Measurements from ENCODE around the gene PTPRT.

PTPRT gene

DNA sequence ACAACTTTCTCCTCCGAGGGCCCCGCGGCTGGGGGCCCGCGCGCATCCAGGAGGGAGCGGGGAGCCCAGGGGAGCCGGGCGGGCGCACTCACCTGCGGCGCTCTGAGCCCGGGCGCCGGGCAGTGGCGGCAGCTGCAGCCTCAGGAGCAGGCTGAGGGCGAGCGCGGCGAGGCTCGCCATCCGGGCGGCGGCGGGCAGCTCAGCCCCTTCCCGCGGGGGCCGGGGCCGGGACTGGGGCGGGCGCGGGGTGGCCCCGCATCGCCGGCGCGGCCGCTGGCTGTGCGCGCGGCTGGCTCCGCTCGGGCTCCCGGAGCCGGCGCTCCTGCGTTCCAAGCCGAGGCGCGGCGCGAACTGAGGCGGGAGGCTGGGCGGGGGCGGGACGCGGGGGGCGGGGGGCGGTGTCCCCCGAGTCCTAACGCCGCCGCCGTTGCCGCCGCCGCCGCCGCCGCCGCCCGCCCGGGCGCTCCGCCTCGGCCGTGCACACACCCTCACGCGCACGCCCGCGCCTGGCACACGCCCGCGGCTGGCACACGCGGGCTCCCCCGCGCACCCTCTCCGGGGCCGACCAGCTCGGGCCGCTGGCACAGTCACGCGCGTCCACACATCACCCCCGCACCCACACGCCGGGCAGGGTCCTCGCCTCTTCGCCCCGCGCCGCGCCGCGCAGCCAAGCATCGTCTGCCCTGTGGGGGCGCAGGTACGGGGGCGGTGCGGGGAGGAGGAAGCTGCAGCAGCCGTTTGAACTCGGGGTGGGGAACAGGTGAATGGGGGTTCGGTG lies at the start of gene PTPRT:
Gene PTPRT (minus strand): TSS at position 353 of the 778 bp plus-strand sequence. CDS start 173 bp downstream, at position 180.
- Histone ChIP-seq H3K4me3 (ENCODE audit: low read depth, low read length) (peak within 1 kb of the TSS; percentile 70), H3K27ac (ENCODE audit: low read depth, low read length) (no peak within 1 kb of the TSS), H3K9me3 (ENCODE audit: control insufficient read depth, insufficient read depth, low read length) (no peaks in the 10 kb centered on the region)

DNA sequence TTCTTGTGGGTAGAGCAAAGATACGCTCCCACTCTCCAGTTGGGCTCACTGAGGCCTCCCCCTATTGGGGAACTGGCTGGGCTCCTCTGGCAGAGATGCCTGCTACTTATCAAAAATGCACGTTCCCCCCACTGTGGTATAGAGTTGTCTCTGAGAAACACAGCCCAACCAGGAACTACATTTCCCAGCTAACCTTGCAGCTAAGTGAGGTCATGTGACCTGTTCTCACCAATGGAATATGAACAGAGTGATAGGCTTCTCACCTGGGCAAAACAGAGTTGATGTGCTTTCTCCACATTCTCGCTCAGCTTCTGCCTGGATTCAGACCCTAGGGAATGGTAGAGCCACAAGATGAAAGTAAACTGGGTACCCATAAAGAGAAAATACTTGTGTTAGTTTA lies 49.1 kb upstream of the PTPRT start:
- H3K27ac ChIP-seq (ENCODE audit: low read depth, low read length): no peak overlapping the region
- no peaks in the 10 kb centered on the region for H3K36me3 ChIP-seq (ENCODE audit: control insufficient read depth, insufficient read depth, low read length)
- H3K4me3 ChIP-seq (ENCODE audit: low read depth, low read length): no peak overlapping the region
- no peaks in the 10 kb centered on the region for H3K27me3 ChIP-seq (ENCODE audit: control insufficient read depth, insufficient read depth, low read length)
- no peak overlapping the region for H3K9ac ChIP-seq (ENCODE audit: low read depth, low read length)
- peaks cover 8% of the 10 kb centered on the region for H3K4me1 ChIP-seq (ENCODE audit: control insufficient read depth, insufficient read depth, low read length)
- no peaks in the 10 kb centered on the region for H3K9me3 ChIP-seq (ENCODE audit: control insufficient read depth, insufficient read depth, low read length)

More for the DNA sequence above, at the start of gene PTPRT:
- H3K27me3 ChIP-seq (ENCODE audit: control insufficient read depth, insufficient read depth, low read length): peaks cover 54% of the 10 kb centered on the region
- no peak within 1 kb of the TSS for H3K9ac ChIP-seq (ENCODE audit: low read depth, low read length)
- no peaks in the 10 kb centered on the region for H3K36me3 ChIP-seq (ENCODE audit: control insufficient read depth, insufficient read depth, low read length)
- H3K4me1 ChIP-seq (ENCODE audit: control insufficient read depth, insufficient read depth, low read length): peaks cover 11% of the 10 kb centered on the region

DNA sequence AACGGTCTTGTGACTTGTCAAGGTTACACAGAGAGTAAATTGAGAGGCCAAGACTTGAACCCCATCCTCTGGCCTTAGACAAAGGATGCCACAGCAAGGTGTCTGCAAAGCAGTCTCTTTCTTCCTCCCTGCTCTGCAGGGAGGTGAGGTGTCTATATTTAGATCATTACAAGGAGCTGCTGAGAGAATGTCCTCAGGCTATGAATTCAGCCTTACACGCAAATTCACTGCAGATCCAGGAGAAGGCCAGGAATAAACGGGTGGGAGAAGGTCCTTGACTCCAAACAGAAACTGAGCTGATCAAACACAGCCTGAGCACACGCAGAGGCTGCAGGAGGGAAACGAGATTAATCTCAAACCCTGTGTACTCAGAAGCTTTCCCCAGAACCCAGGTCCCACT lies 48.6 kb upstream of the PTPRT start:
- no peaks in the 10 kb centered on the region for H3K27me3 ChIP-seq (ENCODE audit: control insufficient read depth, insufficient read depth, low read length)
- no peaks in the 10 kb centered on the region for H3K36me3 ChIP-seq (ENCODE audit: control insufficient read depth, insufficient read depth, low read length)
- H3K27ac ChIP-seq (ENCODE audit: low read depth, low read length): no peak overlapping the region
- peaks cover 6% of the 10 kb centered on the region for H3K4me1 ChIP-seq (ENCODE audit: control insufficient read depth, insufficient read depth, low read length)
- no peak overlapping the region for H3K9ac ChIP-seq (ENCODE audit: low read depth, low read length)
- H3K9me3 ChIP-seq (ENCODE audit: control insufficient read depth, insufficient read depth, low read length): no peaks in the 10 kb centered on the region
- H3K4me3 ChIP-seq (ENCODE audit: low read depth, low read length): no peak overlapping the region

DNA sequence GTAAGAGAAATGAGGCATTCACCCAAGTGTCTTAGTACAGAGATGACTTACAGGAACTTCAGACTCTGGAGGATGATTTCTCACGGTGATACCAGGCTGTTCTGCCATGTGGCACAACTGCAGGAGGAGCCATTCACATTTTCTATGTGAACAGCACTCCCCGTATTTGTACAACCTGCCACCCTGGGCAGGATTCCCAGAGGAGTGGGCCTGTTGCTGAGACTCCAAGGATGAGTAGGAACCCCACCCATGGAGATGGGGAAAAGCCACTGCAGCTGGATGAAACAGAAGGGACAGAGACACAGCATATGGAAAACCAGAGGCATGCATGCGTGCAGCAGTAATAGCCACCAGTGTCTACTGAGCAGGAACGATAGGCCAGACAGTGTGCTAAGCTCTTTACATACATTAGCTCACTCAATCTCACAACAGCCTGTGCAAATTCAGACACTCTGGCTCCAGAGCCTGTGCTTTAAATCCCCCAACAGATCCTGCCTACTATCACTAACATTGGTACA lies 48.0 kb upstream of the PTPRT start:
- Histone ChIP-seq H3K4me3 (ENCODE audit: low read depth, low read length) (no peak overlapping the region), H3K27me3 (ENCODE audit: control insufficient read depth, insufficient read depth, low read length) (no peaks in the 10 kb centered on the region)

GRCh38 chr20:43235998-43236397 lies 46.3 kb upstream of the PTPRT start:
- Histone ChIP-seq H3K4me1 (ENCODE audit: control insufficient read depth, insufficient read depth, low read length) (peaks cover 7% of the 10 kb centered on the region; the same call in 1 of the 2 replicates), H3K27ac (ENCODE audit: low read depth, low read length) (no peak overlapping the region), H3K27me3 (ENCODE audit: control insufficient read depth, insufficient read depth, low read length) (no peaks in the 10 kb centered on the region), H3K36me3 (ENCODE audit: control insufficient read depth, insufficient read depth, low read length) (no peaks in the 10 kb centered on the region), H3K9me3 (ENCODE audit: control insufficient read depth, insufficient read depth, low read length) (no peaks in the 10 kb centered on the region), H3K9ac (ENCODE audit: low read depth, low read length) (no peak overlapping the region), H3K4me3 (ENCODE audit: low read depth, low read length) (no peak overlapping the region)

More for the DNA sequence above, 48.0 kb upstream of the PTPRT start:
- H3K9me3 ChIP-seq (ENCODE audit: control insufficient read depth, insufficient read depth, low read length): no peaks in the 10 kb centered on the region
- H3K9ac ChIP-seq (ENCODE audit: low read depth, low read length): no peak overlapping the region
- H3K27ac ChIP-seq (ENCODE audit: low read depth, low read length): no peak overlapping the region
- no peaks in the 10 kb centered on the region for H3K36me3 ChIP-seq (ENCODE audit: control insufficient read depth, insufficient read depth, low read length)
- H3K4me1 ChIP-seq (ENCODE audit: control insufficient read depth, insufficient read depth, low read length): peaks cover 1% of the 10 kb centered on the region; the same call in 1 of the 2 replicates

DNA sequence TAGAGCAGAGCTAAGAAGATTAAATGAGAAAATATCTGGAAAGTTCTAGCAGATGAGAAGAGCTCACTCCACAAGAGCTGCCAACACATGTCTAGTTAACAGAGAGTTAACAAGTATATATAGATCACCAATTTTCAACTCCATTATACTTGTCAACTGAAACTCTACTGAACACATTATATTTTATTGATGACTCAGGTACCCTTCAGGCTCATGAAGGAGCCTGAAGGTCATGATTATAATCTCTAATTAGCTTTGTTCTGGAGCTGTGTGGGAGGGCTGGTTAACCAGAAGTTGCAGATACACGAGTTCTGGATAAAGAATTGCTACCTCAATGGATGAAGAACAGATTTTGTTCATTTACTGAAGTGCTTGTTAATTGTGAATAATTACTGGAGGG lies 42.1 kb upstream of the PTPRT start:
- Histone ChIP-seq H3K27me3 (ENCODE audit: control insufficient read depth, insufficient read depth, low read length) (no peaks in the 10 kb centered on the region), H3K9ac (ENCODE audit: low read depth, low read length) (no peak overlapping the region), H3K4me1 (ENCODE audit: control insufficient read depth, insufficient read depth, low read length) (peaks cover 7% of the 10 kb centered on the region; the same call in 1 of the 2 replicates), H3K27ac (ENCODE audit: low read depth, low read length) (no peak overlapping the region), H3K4me3 (ENCODE audit: low read depth, low read length) (no peak overlapping the region), H3K36me3 (ENCODE audit: control insufficient read depth, insufficient read depth, low read length) (no peaks in the 10 kb centered on the region), H3K9me3 (ENCODE audit: control insufficient read depth, insufficient read depth, low read length) (no peaks in the 10 kb centered on the region)

DNA sequence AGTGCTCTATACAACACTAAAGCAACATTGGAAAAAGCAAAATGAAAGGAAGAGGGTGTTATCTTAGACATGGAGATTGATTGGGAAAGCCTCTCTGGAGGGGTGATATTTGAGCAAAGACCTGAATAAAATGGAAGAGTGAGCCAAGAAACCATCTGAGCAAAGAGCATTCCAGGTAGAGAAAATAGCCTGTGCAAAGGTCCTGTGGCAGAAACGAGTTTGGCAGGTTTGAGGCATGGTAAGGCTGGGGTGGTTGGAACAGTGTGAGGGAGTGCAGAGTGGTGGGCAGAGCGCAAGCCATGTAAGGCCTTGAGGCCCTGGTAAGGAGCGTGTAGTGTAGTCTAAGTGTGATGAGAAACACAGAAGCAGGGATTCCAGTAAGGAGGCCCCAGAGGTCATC lies 40.0 kb upstream of the PTPRT start:
- H3K27ac ChIP-seq (ENCODE audit: low read depth, low read length): no peak overlapping the region
- peaks cover 7% of the 10 kb centered on the region; the same call in 1 of the 2 replicates for H3K4me1 ChIP-seq (ENCODE audit: control insufficient read depth, insufficient read depth, low read length)
- no peaks in the 10 kb centered on the region for H3K27me3 ChIP-seq (ENCODE audit: control insufficient read depth, insufficient read depth, low read length)
- H3K9me3 ChIP-seq (ENCODE audit: control insufficient read depth, insufficient read depth, low read length): no peaks in the 10 kb centered on the region
- H3K4me3 ChIP-seq (ENCODE audit: low read depth, low read length): no peak overlapping the region
- H3K36me3 ChIP-seq (ENCODE audit: control insufficient read depth, insufficient read depth, low read length): no peaks in the 10 kb centered on the region
- H3K9ac ChIP-seq (ENCODE audit: low read depth, low read length): no peak overlapping the region

DNA sequence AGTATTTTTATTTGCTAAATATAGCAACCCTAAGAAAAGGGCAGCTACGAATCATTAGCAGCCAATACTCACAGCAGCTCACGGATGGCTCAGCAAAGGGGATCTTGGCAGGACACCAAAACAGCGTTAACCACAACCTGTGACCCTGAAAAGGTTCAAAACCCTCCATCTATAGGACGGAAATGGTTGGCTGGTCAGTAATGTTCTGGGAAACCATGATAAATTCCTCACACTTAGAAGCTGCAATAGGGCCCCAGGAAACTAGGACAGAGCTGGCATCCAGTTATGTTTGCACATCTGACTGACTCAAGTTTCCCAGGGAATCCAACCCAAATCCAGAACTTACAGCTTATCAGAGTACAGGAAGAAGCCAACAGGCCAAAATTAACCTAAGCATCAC lies 30.9 kb upstream of the PTPRT start:
- H3K36me3 ChIP-seq (ENCODE audit: control insufficient read depth, insufficient read depth, low read length): no peaks in the 10 kb centered on the region
- H3K9me3 ChIP-seq (ENCODE audit: control insufficient read depth, insufficient read depth, low read length): no peaks in the 10 kb centered on the region
- H3K27ac ChIP-seq (ENCODE audit: low read depth, low read length): no peak overlapping the region
- no peaks in the 10 kb centered on the region for H3K4me1 ChIP-seq (ENCODE audit: control insufficient read depth, insufficient read depth, low read length)
- H3K9ac ChIP-seq (ENCODE audit: low read depth, low read length): no peak overlapping the region
- no peaks in the 10 kb centered on the region for H3K27me3 ChIP-seq (ENCODE audit: control insufficient read depth, insufficient read depth, low read length)
- no peak overlapping the region for H3K4me3 ChIP-seq (ENCODE audit: low read depth, low read length)

GRCh38 chr20:43210901-43211300 lies 21.2 kb upstream of the PTPRT start:
- no peak overlapping the region for H3K9ac ChIP-seq (ENCODE audit: low read depth, low read length)
- no peaks in the 10 kb centered on the region for H3K27me3 ChIP-seq (ENCODE audit: control insufficient read depth, insufficient read depth, low read length)
- no peaks in the 10 kb centered on the region for H3K36me3 ChIP-seq (ENCODE audit: control insufficient read depth, insufficient read depth, low read length)
- no peaks in the 10 kb centered on the region for H3K4me1 ChIP-seq (ENCODE audit: control insufficient read depth, insufficient read depth, low read length)
- no peaks in the 10 kb centered on the region for H3K9me3 ChIP-seq (ENCODE audit: control insufficient read depth, insufficient read depth, low read length)
- H3K27ac ChIP-seq (ENCODE audit: low read depth, low read length): no peak overlapping the region
- no peak overlapping the region for H3K4me3 ChIP-seq (ENCODE audit: low read depth, low read length)

- H3K9me3 ChIP-seq (ENCODE audit: control insufficient read depth, insufficient read depth, low read length): 0 out of 2 replicates have a peak, but pooled peaks cover 3% of the 10 kb centered on the region
- H3K9ac ChIP-seq (ENCODE audit: low read depth, low read length): no peak overlapping the region
- no peaks in the 10 kb centered on the region for H3K27me3 ChIP-seq (ENCODE audit: control insufficient read depth, insufficient read depth, low read length)
- no peak overlapping the region for H3K4me3 ChIP-seq (ENCODE audit: low read depth, low read length)
- H3K27ac ChIP-seq (ENCODE audit: low read depth, low read length): no peak overlapping the region
- no peaks in the 10 kb centered on the region for H3K36me3 ChIP-seq (ENCODE audit: control insufficient read depth, insufficient read depth, low read length)
- H3K4me1 ChIP-seq (ENCODE audit: control insufficient read depth, insufficient read depth, low read length): no peaks in the 10 kb centered on the region
Measured at GRCh38 chr20:43209831-43210230, 20.1 kb upstream of the PTPRT start.

DNA sequence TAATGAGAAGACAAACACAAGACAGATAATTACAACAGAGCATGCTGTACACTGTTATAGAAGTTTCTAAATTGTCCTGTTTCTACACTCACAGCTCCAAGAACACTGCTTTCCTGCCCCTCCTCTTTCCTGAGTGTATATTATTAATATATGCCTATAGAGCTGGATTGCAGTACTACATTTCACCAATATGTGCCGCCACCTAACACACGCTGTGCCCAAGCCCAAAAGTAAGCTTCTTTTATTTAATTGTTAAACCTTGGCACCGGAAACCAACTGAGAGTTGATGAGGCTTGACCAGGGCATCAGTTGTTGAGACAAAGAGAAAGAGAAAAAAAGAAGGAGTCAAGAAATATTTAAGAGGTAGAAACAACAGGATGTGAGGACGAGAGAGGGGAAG lies 16.0 kb upstream of the PTPRT start:
- H3K4me3 ChIP-seq (ENCODE audit: low read depth, low read length): no peak overlapping the region
- no peaks in the 10 kb centered on the region for H3K36me3 ChIP-seq (ENCODE audit: control insufficient read depth, insufficient read depth, low read length)
- no peak overlapping the region for H3K27ac ChIP-seq (ENCODE audit: low read depth, low read length)
- no peaks in the 10 kb centered on the region; the same call in 1 of the 2 replicates for H3K27me3 ChIP-seq (ENCODE audit: control insufficient read depth, insufficient read depth, low read length)
- H3K4me1 ChIP-seq (ENCODE audit: control insufficient read depth, insufficient read depth, low read length): no peaks in the 10 kb centered on the region
- H3K9ac ChIP-seq (ENCODE audit: low read depth, low read length): no peak overlapping the region
- 0 out of 2 replicates have a peak, but pooled peaks cover 3% of the 10 kb centered on the region for H3K9me3 ChIP-seq (ENCODE audit: control insufficient read depth, insufficient read depth, low read length)

Data from HUES48 (cell line).